NCI-H1048 (cell line): Measurements from ENCODE around the gene KRT73.

Experiments used
- DNase-seq: peaks from one replicate; lab custom pipeline; 2025; lab: John Stamatoyannopoulos, UW

The KRT73 gene

GRCh38 chr12:52645982-52646381 is 27.6 kb upstream of the KRT73 start:
- DNase-seq, result no peak

- no peak for DNase-seq
Observed at GRCh38 chr12:52645120-52645761, 26.9 kb upstream of the KRT73 start.

DNA sequence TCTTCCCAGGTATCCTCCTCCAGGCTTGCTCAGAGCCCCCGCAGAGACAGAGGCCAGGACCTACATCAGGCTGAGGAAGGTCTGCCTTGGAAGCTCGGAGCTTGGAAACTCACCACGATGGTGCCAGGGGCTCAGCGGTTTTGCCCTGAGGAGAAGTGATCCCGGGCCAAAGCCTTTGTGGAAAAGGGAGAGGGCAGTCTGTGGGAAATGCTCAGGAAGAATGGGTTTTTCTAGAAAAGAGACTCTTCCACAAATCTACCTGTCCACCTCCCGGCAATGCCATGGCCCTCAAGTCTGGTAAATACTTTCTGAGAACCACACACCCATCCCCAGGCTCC is 25.7 kb upstream of the KRT73 start:
- no peak for DNase-seq

- DNase-seq, result no peak
Observed at GRCh38 chr12:52643233-52644077, 25.1 kb upstream of the KRT73 start.

DNA sequence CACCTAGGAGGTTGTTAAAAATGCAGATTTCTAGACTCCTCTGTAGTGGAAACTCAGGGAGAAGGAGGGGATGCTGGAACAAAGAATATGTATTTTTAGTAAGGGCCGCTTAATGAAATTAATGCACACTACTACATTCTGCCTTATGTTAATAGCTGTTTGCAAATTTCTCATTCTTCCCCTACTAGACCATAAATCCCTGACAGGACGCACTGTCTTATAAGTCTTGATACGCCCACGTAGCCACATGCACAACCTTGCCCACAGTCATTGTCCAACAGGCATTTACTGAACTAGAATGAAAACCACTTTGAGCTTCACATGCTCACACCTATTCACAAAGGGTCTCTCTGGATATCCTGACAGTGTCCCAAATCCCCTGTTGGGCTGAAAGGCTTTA is 23.1 kb upstream of the KRT73 start:
- no peak for DNase-seq

- no peak for DNase-seq
Observed at GRCh38 chr12:52637299-52637698, 18.9 kb upstream of the KRT73 start.

- no peak for DNase-seq
Observed at GRCh38 chr12:52636592-52637258, 18.4 kb upstream of the KRT73 start.

DNA sequence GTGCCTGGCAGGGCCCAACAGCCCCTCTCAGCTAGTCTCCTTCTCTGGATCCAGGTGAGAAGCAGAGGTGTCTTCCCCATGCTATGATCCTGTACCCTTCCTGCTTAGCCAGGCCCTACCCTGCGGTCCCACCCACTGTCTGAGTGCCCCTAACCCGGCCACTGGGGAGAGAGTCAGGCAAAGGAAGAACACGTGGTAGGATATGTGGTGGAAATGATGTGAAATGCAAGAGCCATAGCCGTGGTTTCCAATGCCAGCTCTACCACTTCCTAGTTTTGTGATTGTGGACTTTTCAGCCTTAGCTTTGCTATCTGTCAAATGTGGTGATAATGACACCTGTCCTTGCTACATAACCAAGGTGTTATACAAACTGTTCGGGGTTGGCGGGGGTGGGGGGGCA is 17.8 kb upstream of the KRT73 start:
- no peak for DNase-seq

- DNase-seq, result no peak
Observed at GRCh38 chr12:52634266-52635056, 16.1 kb upstream of the KRT73 start.

- DNase-seq, result no peak
Observed at GRCh38 chr12:52633383-52633782, 15.0 kb upstream of the KRT73 start.

GRCh38 chr12:52632656-52633055 is 14.3 kb upstream of the KRT73 start:
- no peak for DNase-seq

DNA sequence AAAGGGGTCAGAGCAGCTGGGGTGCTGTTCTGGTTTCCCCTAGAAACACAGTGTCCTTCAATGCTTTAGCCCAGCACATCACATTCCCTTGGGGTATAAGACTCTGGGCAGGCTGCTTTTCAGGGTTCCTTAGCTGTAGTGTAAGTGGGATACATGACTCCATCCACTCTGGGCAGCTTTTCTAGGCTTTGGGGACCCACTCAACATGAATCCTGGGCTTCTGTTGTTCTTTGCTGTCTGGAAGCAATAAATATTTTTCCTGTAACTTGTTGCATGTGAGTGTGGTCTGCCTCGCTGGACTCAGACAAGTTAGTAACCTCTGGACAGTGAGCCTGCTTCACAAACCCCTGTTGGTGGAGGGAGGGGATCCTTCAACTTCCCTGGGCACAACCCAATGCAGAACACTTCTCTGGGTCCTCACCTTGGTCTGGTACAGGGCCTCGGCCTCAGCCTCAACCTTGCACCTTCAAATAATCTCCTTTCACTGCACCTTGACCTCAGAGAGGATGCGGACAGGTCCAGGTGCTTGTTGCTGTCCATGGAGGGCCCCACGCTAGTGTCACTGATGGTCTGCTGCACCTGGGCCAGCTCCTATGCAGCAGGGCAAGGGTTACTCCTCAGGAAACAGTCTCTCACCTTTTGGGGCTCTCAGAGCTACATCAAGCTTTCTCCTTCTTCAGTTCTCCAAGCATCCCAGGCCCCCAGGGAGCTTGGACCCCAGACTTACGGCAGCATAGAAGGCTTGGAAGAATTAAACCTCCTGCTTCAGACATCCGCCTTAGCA is 13.5 kb upstream of the KRT73 start:
- no peak for DNase-seq

GRCh38 chr12:52631264-52631663 is 12.9 kb upstream of the KRT73 start:
- DNase-seq, result no peak

DNA sequence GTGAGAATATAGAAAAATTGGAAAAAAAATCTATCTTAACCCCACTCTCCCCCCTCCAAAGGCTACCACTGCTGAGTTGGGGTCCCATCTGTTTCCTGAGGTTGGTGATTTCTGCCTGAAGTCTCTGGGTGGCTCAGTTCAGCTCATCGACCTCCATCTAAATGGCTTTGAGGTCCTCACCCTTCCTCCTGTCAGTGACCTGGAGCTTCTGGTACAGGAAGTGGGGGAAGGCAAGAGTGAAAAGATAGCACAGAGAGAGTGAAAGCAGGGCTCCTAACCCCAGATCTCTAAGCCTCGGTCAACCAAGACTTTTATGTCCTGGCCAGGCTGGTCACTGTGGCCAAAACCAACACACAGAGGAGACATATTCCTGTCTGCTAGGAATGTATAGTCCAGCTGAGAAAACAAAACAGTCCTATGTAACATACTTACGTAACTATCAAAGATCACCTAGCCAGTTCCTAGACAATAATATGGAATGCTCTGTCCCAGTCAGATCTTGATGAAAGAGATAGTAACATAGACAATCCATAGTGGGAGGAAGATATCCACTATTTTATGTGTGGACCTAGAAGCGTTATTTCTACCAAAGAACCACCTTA is 12.3 kb upstream of the KRT73 start:
- no peak for DNase-seq

DNA sequence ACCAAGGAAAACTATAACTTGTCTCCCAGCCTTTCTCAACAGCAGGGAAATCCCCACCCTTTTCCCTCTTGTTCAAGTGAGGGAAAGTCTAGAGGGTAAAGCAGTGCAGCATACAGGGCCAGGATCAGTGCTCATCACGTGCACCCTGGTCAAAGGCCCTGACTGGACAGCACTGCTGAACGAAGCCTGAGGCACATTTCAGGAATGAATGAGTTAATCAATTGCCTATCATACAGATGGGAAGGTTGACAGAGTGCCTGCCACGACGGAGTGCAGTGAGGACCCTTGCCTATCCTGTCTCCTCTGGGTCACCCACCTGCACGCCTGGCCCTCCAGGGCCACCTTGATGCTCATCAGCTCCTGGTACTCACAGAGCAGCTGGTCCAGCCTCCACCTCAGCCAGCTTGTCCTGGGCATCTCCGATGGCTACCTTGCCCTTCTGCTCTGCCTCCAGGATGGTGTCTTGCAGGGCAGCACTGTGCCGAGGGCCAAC is 11.7 kb upstream of the KRT73 start:
- DNase-seq, result no peak

DNA sequence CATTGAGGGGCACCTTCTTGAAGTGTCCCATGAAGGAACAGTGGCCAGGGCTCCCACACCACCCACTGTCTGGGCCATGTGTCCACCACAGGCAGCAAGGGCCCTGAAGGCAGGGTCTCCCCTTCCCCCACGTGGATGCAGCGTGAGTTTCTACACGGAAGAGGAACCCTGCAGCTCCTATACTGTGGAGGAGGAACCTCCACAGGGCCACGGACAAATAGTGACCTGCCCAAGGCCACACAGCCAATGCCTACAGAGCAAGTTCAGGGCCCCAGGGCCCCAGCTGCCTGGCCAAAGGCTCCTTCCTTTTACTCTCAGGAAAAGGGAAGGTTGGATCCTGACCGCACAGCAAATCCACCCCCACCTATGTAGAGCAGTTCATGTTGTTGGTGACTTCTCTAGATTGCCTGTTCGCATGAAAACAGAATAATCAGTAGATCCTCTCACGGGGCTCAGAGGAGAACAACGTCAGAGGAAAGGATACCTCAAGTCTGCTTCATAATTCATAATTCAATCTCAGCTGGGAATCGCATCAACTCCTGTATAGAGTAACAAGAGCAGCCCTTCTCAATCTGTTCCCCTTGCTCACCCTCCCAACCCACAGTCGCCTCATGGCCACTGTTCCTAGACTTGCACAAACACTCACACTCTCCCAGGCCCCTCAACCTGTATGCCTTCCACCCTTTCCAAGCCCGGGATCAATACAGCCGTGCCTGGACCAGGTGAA is 11.1 kb upstream of the KRT73 start:
- DNase-seq, result no peak

- DNase-seq, result no peak
Observed at GRCh38 chr12:52628841-52629240, 10.5 kb upstream of the KRT73 start.

DNA sequence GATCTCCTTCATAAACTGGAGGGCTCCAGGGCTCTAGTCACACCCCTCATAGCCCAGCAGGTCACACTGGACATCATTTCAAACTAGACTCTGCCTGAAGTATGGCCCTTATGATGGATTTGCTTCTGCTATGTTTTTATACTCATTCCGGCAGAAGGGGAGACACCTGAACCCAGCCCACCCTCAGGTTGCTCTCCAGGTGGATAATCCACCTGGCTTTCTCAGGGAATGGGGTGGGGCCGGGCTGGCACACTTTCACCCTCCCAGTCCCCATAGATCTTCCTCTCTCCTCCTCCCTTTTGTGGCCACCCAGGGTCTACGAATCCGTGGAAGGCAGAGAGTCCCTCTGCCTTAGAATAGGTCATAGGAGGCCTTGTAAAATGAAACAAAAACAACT is 9.8 kb upstream of the KRT73 start:
- no peak for DNase-seq

DNA sequence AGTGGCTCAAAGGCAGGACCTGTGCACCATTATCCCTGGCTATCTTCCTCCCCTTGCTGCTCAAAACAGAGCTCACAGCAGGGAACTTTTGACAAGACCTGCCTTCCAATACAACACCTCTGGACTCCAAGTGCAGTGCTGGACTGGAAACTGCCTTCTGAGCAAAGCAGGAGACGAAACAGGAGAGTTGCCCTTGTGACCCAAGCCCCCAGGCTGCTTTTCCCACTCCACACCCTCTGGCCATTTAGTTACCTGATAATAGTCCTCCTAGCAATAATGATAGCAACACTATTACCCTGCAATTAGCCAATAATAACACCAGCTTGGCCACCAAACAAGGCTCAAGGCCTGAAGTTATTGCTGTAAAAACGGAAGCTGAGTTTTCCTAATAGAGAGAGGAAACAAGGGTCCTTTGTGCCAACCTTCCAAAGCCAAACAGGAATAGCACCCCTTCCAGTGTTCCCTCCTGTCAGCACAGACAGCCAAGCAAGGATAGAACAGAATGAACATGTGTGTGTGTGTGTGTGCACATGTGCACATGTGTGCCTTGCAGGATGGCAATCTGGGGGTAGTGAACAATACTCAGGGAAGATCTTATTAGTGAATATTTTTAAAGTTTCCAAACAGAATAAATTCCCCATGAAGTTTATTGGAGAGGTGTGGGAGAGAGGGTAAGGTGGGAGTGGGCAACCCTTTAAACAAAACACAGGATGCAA is 9.2 kb upstream of the KRT73 start:
- DNase-seq, result no peak

GRCh38 chr12:52622349-52622748 is 4.0 kb upstream of the KRT73 start:
- no peak for DNase-seq
